HG02642 (cell line): ENCODE measurements around the gene PREX1.

Source experiments
- ATAC-seq: cut with Tn5 transposase; IDR thresholded peaks from one replicate; pipeline ENCODE4 v1.9.1; 2021; ENCODE audit warnings: mild to moderate bottlenecking; ENCODE audit not compliant: unreplicated experiment, poor library complexity

Gene PREX1

DNA sequence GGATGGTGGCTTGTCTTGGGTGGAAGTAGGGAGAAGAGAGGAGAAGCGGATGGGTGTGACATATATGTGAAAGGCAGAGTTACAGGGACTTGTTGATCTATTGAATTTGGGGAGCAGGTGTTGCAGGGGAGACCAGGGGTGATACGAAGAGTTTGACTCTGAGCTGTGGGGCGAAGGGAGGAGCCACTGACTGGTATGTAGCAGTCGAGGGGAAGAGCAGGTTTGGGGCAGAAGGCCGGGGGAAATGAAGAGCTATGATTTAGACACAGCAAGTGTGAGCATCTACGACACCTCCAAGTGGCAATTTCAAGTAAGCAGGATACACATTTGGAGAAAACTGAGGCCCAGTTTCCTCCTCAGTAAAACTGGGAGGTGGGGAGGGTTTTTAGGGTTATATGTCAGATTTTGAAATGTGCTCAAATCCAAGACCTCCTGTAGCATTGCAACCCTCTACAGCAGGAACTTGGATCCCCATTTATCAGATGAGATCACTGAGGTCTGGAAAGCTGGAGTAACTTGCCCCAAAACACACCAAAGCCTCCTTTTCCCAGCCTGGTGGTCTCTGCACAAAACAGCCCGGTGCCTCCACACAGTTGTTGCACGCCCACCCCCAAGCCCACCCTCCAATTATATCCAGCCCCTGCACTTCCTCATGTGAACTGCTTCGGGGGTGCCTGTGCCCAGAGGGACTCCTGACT lies 137.8 kb downstream of the PREX1 start:
- no peak for ATAC-seq

DNA sequence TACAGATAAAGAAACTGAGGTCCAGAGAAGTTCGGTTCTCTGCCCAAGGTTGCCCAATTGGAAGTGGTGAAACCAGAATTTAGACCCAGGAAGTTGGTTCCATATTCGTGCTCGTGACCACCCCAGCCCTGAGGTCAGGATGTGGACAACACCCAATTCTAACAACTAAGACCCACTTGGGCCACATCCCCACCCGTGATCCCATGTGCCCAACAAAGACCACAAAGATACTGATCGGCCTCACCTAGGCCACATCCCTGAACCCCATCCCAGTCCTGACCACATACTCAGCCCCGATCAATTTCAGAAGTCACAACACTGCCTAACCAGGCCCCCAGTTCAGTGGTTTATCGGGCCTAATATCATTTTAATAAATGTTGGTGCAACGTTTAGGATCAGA lies 138.4 kb downstream of the PREX1 start:
- ATAC-seq = no peak

DNA sequence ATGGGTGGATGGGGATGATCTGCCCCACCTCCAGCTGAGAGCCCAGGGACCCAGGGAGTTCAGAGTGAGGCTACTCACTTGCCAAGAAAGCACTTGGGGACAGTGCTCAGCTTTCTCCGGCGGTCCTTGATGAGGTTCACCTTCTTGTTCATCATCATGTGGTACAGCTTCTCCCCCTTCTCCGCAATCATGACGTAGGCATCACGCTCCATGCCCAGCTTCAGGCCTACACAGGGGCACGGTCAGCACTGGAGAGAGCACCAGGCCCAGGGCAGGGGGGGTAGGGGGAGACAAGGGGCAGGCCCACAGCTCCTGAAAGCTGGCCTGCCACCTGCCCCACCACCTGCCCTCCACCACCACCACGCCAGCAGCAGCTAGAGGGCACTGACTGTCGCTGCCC lies 139.2 kb downstream of the PREX1 start:
- ATAC-seq = no peak

DNA sequence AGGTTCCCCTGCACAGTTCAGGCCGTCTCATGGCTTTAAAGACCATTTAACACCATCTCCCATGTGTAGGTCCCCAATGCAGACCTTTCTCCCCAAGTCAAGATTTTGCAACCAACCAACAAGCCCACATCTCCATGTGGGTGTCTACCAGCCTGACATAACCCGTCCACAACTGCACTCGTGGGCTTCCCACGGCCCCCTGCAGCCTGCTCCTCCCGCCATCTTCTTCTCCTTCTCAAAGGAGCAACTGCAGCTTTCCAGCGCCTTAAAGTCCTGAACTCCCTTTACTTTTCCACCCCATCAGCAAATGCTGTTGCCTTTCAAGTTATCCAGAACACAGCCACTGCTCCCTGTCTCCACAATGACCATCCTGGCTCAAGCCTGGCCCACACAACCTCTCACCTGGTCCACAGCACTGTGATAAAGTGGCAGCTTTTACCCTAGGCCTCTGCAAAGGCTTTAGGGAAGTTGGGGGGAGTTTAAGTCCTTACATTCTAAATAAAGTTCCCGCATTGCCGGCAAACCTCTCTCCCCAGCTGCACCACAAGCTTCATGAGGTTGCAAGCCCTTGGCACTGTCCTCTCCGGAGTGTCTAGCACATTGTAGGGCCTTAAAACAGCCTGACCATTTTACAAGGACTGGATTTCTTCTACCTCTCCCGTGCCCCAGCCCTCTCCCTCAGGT lies 140.5 kb downstream of the PREX1 start:
- no peak for ATAC-seq

DNA sequence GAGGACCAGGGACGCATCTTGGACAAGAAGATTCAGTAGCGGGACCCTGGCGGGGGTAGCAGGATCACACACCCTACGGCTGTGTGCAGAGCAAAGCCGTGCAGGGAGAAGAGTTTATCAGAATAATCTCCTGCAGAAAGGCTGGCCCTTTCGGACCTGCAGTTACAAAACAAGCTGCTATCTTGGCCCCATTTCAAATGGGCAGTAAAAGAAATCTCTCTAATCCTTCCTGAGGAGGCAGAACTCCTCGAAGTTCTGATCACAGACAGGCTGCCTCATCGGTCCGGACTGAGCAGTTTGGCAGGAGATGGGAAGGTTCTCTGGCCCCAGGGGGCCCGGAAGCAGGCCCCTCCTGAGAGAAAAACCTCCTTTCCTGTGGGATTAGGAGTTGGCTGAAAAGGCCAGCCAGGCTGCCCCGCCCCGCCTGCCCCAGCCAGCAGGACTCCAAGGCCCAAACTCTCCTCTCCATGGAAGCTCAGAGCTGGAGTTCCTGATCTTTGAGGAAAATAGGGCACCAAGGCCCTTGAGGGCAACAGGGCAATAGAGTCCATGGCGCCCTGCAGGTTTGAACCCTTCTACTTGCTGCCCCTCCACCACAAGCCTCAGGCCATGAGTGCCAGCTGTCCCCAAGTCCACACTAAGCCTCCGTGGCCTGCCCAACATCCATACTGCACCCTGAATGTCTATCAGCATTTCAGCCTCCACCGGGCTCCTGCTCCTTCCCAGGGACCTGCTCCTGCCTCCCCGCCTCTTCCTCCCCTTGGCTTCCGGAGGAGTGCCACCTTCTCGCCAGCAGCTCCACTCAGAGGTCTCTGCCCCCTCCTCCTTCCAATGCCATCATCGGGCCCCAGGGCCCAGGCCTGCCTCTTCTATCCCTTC lies 141.3 kb downstream of the PREX1 start:
- no peak for ATAC-seq

DNA sequence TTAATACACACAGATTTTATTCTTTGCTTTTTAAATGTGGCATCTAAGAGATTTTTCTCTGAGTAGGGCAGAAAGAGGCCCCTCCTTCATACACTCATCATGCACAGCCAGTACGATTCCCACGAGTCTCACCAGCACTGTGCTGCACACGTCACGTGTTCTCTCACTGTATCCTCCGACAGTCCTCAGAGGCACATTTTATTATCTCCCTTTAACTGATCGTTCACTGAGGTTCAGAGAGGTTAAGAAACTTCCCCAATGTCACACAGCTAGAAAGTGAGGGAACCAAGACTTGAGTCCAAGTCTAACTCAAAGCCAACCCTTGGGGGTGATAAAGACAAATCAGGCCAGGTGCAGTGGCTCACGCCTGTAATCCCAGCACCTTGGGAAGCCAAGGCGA lies 142.5 kb downstream of the PREX1 start:
- ATAC-seq = no peak

DNA sequence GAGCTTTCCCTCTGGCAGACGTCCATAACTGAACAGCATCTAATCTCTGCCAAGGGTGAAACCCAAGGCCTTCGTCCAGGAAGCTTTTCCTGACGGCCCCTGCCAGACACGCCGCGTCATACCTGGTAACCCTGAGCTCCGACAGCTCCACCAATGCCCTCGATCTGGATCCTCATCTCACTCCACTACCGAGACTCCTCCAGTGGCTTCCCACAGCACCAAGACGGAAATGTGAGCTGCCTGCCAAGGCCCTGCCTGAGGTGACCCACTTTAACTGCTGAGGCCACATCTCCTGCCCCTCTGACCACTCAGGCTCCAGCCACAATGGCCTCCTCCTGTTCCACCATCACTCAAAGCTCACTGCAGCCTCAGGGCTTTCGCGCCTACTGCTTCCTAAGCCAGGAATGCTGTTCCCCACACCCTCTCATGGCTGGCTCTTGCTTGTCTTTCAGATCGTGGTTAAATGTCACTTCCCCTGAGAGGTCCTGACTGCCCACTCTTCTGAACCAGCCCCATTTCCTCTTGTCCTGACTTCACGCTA lies 143.2 kb downstream of the PREX1 start:
- no peak for ATAC-seq

DNA sequence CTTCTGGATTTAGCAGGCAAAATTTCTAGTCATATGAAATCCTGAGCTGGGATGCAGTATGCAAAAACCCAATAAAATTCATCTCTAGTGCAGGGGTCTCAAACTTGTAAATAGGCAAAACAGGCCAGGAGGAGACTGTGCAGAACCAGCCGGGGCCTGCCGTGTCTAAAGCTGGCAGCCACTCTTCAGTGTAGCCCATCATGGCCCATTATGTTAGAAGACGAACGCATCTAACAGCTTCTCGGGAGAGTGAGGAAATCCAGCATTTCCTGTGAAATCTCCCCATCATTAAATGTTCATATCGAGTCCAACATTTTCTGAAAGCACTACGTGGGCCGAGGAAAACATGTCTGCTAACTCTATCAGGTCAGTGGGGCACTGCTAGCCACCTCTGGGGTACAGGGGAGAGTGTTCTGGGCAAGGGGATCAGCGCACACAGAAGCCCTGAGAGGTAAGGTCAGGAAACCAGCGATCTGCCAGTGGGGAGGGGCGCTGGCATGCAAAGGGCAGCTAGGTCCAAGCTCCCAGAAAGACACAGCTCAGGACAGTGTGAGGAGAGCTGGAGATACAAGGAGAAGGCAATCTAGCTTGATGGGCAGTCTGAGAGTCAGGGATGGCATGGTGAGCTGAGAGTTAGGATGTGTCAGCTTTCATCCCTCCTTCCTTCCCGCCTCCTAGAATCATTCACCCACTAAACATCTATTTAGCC lies 144.2 kb downstream of the PREX1 start:
- no peak for ATAC-seq

DNA sequence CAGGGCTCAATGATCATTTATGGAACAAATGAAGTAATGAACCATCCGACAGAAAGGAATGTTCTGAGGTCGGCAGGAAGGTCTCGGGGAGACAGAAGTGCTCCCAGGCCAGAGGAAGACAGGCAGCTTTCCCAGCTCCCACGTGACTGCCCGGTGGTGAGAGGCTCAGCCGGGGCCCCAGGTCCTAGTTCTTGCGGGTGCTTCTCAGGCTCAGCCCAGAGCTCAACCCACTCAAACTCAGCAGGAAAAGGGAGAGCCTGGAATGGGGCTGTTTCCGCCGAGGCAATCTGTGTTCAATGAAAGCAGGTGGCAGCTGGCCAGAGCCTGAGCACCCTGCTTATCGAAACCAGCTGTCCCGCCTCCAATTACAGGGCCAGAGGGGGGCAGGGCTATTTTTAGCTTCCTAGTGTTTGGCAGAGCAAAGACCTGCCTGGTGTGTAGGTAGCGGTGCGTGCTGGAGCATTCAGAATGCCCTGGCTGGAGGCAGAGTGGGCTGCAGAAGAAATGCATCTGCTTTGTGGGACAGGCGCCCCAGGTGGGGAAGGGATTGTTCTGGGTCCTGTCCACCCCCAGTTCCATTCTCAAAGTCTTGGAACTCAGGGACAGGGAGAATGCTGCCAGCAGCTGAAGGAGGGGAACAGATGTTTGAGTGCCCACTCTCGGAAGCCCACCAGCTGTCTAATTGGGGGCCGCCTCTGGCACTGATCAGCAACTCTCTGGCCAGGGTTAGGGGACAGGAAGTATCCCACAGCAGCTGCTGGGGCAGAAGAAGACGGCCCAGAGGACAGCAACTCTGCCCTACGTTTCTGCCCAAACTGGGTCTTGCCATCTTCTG lies 145.1 kb downstream of the PREX1 start:
- ATAC-seq = no peak

DNA sequence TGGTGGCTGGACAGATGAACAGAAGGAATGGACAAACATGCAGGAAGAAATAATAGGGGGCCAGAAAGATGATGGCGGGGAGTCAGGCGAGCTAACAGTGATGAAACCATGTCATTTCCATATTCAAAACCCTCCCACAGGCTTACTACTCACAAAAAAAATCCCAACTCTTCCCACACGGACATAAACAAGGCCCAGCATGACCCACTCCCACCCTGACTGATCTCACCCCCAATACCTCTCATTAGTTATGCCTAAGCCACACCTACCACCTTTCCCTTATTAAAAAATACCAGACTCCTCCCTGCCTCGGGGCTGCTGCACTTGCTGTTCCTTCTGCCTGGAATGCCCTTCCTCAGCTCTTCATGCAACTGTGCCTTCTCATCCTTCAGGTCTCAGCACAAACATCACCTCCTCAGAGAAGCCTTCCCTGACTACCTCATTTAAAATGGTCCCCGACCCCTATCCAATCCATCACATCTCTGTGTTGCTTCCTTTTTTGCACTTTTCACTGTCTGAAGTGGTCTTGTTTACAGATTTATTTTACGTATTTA lies 145.8 kb downstream of the PREX1 start:
- no peak for ATAC-seq

DNA sequence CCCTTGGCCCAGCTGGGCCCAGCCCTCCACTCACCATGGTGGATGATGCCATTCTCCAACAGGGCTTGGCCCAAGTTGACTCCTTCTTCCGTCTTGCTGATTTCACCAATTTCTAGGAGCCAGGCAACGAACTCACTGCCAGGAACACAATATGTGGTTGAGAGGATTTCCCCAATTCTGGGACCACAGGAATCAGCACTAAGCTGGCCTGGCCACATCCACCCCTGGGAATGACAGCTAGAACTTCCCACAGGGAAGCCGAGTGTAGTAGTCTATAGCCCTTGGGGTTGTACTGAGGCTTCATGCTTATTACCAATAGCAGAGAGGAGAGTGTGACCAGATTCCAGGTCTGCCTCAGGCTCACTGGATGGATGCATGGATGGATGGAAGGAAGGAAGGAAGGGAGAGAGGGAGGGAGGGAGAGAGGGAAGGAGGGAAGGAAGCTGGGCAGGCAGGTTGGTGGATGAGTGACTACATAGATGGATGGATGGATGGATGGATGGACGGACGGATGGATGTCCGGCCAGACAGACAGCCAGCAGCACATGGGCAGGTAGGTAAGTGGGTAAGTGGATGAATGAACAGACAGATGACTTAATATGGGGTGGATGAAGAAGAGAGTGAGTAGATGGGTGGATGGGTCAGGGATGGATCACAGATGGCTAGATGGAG lies 146.5 kb downstream of the PREX1 start:
- no peak for ATAC-seq

DNA sequence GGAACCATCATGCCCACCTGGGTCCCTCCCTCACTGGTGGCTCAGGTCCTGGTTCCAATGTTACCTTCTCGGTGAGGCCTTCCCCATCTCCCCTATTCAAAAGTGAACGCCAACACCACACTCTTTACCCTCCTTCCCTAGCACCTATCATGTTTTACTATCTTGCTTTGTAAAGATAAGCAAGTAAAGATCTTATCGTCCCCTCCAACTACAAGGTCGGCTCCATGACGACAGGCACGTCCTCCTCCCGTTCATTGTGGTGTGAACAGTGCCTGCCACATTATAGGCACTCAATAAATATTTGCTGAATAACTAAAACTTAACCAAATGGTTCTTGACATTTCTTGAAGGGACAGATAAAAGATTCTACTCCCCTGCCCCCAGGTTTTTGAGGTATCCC lies 147.1 kb downstream of the PREX1 start:
- no peak for ATAC-seq

DNA sequence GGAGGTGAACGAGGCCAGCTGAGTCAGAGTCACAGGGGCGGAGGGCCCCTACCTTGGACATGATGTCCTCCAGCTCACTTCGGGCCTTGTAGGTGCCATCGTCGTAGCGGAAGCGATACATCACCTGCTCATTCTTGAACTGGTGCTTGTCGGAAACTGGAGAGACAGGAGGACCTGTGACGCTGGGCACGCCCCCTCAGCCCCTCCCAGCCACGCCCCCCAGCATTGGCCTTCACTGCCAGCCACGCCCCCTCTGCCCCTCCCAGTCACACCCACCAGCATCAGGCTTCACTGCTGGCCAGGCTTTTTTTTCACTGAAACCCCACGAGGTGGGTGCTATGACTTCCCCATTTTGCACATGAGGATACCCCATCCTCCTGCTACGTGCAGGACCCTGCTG lies 148.2 kb downstream of the PREX1 start:
- no peak for ATAC-seq

DNA sequence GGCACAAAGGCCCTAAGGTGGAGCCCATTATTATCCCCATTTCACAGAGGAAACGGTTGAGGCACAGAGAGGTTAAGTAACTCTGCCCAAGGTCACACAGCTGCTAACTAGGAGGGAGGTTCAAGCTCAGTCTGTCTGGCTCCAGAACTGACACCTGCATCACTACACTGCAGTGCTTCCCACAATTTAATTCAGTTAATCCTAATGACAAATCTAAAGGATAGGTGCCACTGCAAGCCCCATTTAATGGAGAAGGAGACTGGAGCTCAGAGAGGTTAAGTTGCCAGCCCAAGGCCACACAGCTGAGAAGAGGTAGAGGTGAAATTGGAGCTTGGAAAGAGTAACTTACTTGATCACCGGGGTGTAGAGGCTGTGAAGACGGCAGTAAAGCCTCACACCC lies 148.8 kb downstream of the PREX1 start:
- no peak for ATAC-seq

DNA sequence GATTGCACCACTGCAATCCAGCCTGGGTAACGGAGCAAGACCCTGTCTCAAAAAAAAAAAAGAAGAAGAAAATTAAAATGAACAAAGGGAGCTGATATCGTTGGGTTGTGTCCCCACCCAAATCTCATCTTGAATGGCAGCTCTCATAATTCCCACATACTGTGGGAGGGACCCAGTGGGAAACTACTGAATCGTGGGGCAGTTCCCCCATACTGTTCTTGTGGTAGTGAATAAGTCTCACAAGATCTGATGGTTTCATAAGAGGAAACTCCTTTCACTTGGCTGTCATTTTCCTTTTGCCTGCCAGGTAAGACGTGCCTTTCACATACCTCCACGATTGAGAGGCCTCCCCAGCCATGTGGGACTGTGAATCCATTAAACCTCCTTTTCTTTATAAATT lies 149.4 kb downstream of the PREX1 start:
- no peak for ATAC-seq

DNA sequence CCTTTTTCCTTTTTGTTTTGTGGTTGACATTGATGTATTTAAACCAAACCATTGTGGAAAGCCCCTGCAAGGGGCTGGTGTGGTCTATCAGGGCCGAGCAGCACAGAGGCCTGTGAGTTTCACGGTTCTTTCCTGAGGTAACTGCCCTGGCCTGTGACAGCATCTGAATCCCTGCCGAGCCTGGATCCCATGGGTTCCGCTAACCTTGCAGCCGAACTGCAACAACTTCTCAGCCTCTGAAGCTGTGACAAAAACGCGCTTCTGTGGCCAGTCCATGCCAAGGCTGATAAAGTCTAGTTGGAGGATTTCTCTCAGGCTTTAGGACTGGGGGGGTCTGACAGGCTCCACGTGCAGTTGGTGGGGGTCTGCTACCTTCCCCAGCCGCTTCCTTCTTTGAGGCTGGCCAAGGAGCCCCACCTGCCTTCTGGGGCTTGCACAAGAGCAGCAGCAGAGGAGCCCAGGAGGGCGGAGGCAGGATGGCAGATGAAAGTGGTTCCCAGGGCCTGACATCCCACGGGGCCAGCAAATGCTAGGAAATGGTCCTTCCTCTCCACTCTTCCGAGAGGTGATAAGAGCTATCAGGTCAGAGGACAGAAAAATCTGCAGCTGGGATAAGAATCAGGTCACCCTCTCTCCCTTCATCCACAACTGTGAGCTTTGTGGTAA lies 150.9 kb downstream of the PREX1 start:
- no peak for ATAC-seq

DNA sequence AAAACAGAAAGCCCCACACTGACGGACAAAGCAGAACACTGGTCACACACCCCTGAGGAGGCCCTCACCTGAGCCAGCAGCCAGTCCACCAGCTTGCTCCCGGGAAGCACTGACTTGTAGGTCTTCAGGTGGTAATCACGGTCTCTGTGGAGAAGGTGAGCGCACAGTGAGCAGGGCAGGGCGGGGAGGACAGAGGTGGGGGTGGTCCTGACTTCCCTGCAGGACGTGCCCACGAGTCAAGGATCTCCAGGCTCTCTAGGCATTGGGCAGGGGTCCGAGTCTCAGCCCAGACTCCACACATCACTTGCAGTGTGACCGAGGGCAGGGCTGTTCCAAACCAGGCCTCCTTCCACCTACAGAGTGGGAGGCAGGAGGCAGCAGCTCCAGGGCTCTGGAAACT lies 151.7 kb downstream of the PREX1 start:
- ATAC-seq = no peak

DNA sequence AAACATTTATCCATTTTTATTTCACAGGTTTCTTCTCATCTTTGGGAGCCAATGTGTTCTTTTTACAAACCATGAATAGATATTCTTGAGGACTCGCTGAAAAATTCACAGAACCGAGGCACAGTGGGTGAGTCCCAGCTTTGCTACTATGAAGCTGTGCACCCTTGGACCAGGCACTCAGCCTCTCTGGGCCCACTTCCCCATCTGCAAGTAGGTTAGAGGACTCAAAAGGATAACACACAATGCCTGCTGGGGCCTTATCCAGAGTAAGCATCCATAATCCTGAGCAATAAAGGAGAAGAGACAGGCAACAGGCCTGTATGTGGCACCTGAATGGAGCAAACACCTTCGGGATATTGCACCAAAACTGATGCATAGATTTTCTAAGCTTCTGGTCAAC lies 153.3 kb downstream of the PREX1 start:
- ATAC-seq = no peak
